Endometrium (tissue), 2 donors: Measurements from ENCODE around the gene GRPEL2.

Source experiments
- FAIRE-seq: peaks from 2 replicates; lab custom pipeline; 2012; peaks lifted over from hg19 to GRCh38; lab: Jason Lieb, UNC
- donor health status: control.
- donor health status: control.

Gene GRPEL2

GRCh38 chr5:149357370-149358293 is 12.3 kb downstream of the GRPEL2 start, which contains the start of gene PCYOX1L:
TSS of gene PCYOX1L (plus strand) at chr5:149358046. CDS start at chr5:149358069, 23 bp downstream.
- FAIRE-seq, result no peak

- no peak for FAIRE-seq
These were observed 13.0 kb downstream of the GRPEL2 start for GRCh38 chr5:149358294-149358651.

- FAIRE-seq, result no peak
These were observed 13.7 kb downstream of the GRPEL2 start for GRCh38 chr5:149358868-149359495.

GRCh38 chr5:149360272-149360671 is 15.0 kb downstream of the GRPEL2 start:
- no peak for FAIRE-seq

- FAIRE-seq, result no peak
These were observed 17.2 kb downstream of the GRPEL2 start for GRCh38 chr5:149362541-149362940.

- FAIRE-seq, result no peak
These were observed 18.1 kb downstream of the GRPEL2 start for GRCh38 chr5:149363358-149363757.

GRCh38 chr5:149363936-149364335 is 18.6 kb downstream of the GRPEL2 start:
- FAIRE-seq, result no peak

GRCh38 chr5:149364719-149365118 is 19.4 kb downstream of the GRPEL2 start:
- no peak for FAIRE-seq

- no peak for FAIRE-seq
These were observed 20.1 kb downstream of the GRPEL2 start for GRCh38 chr5:149365418-149365817.

GRCh38 chr5:149366169-149366729 is 20.9 kb downstream of the GRPEL2 start:
- FAIRE-seq, result no peak

- no peak for FAIRE-seq
These were observed 22.1 kb downstream of the GRPEL2 start for GRCh38 chr5:149367249-149367971.

GRCh38 chr5:149367972-149368645 is 22.8 kb downstream of the GRPEL2 start:
- FAIRE-seq, result no peak

- FAIRE-seq, result no peak
These were observed 25.6 kb downstream of the GRPEL2 start for GRCh38 chr5:149370878-149371277.

- FAIRE-seq, result no peak
These were observed 26.1 kb downstream of the GRPEL2 start for GRCh38 chr5:149371296-149371962.

GRCh38 chr5:149372076-149372795 is 26.9 kb downstream of the GRPEL2 start:
- FAIRE-seq, result no peak

- FAIRE-seq, result no peak
These were observed 27.6 kb downstream of the GRPEL2 start for GRCh38 chr5:149372932-149373331.

- no peak for FAIRE-seq
These were observed 29.0 kb downstream of the GRPEL2 start for GRCh38 chr5:149374303-149374702.

- FAIRE-seq, result no peak
These were observed 29.5 kb downstream of the GRPEL2 start for GRCh38 chr5:149374801-149375200.

GRCh38 chr5:149375434-149375833 is 30.1 kb downstream of the GRPEL2 start:
- FAIRE-seq, result no peak

GRCh38 chr5:149376104-149376503 is 30.8 kb downstream of the GRPEL2 start:
- no peak for FAIRE-seq
